Lung microvascular endothelial cell (primary cell): ENCODE results near the gene TPPP. TPM values are rescaled to one million over a fixed set of nuclear protein-coding genes. Genes with fewer than 3 reads are reported as not detected.

Source experiments
- DNase-seq, 2 donors: peaks; one replicate each; pipeline versions ENCODE4 v3.0.0 to v3.0.0-alpha.2; 2010; ENCODE audit warnings: low read depth in 2 of 2
- total RNA-seq: library from RNA; depleted of rRNA; stranded (reverse); fragments of >200 nt; gene quantifications from 2 replicates; pipeline ENCODE4 v1.2.1, GENCODE V29; 2014

TPPP gene
- total RNA-seq, 1 donor from 2014 or later: under 0.01 TPM

- no peak for DNase-seq
Observed at GRCh38 chr5:665956-666711, 27.0 kb downstream of the TPPP start.

GRCh38 chr5:665541-665955, 27.6 kb downstream of the TPPP start:
- DNase-seq: no peak

GRCh38 chr5:664994-665360, 28.2 kb downstream of the TPPP start:
- no peak for DNase-seq

- DNase-seq: no peak
Observed at GRCh38 chr5:664343-664993, 28.7 kb downstream of the TPPP start.

- DNase-seq: no peak
Observed at GRCh38 chr5:663436-664342, 29.5 kb downstream of the TPPP start.

GRCh38 chr5:662751-663435, 30.3 kb downstream of the TPPP start:
- DNase-seq: no peak

- no peak for DNase-seq
Observed at GRCh38 chr5:661891-662750, 31.0 kb downstream of the TPPP start.

GRCh38 chr5:660491-661030, 32.6 kb downstream of the TPPP start:
- no peak for DNase-seq

GRCh38 chr5:659496-660263, 33.5 kb downstream of the TPPP start:
- DNase-seq: no peak

- no peak for DNase-seq
Observed at GRCh38 chr5:658103-658502, 35.0 kb downstream of the TPPP start.

GRCh38 chr5:657570-657969, 35.6 kb downstream of the TPPP start:
- peak; percentile 69 to 94 for DNase-seq

GRCh38 chr5:655406-655805, 37.7 kb downstream of the TPPP start:
- no peak for DNase-seq

GRCh38 chr5:654071-654778, 38.9 kb downstream of the TPPP start:
- DNase-seq: peak in 1 of 2 donors; percentile 65

- no peak for DNase-seq
Observed at GRCh38 chr5:652773-653350, 40.3 kb downstream of the TPPP start.

- DNase-seq: no peak
Observed at GRCh38 chr5:652023-652515, 41.1 kb downstream of the TPPP start.

GRCh38 chr5:651296-652022, 41.7 kb downstream of the TPPP start:
- DNase-seq: no peak

- no peak for DNase-seq
Observed at GRCh38 chr5:647727-648126, 45.4 kb downstream of the TPPP start.

- DNase-seq: no peak
Observed at GRCh38 chr5:647311-647710, 45.8 kb downstream of the TPPP start.
